Ishikawa (cell line): ENCODE data around the gene VWA3B.

Source experiments
- CEBPB ChIP-seq: IDR thresholded peaks from 2 replicates; pipeline ENCODE4 v1.6.1; 2012
- CREB1 ChIP-seq: IDR thresholded peaks from 2 replicates; pipeline ENCODE4 v1.6.1; 2012; ENCODE audit warnings: low read depth
- EGR1 ChIP-seq: IDR thresholded peaks from 2 replicates; pipeline ENCODE4 v1.6.1; 2012
- EP300 ChIP-seq: IDR thresholded peaks from 2 replicates; pipeline ENCODE4 v1.6.1; 2012; ENCODE audit warnings: borderline replicate concordance
- FOXM1 ChIP-seq: IDR thresholded peaks from 2 replicates; pipeline ENCODE4 v1.6.1; 2012; ENCODE audit warnings: low read depth, borderline replicate concordance
- MAX ChIP-seq: IDR thresholded peaks from 2 replicates; pipeline ENCODE4 v1.6.1; 2012
- NFIC ChIP-seq: IDR thresholded peaks from 2 replicates; pipeline ENCODE4 v1.6.1; 2012
- RAD21 ChIP-seq: IDR thresholded peaks from 2 replicates; pipeline ENCODE4 v1.6.1; 2012; ENCODE audit warnings: low read depth
- REST ChIP-seq: IDR thresholded peaks from 2 replicates; pipeline ENCODE4 v1.6.1; 2012; ENCODE audit warnings: low read depth, mild to moderate bottlenecking
- TAF1 ChIP-seq: IDR thresholded peaks from 2 replicates; pipeline ENCODE4 v1.6.1; 2012; ENCODE audit warnings: low read depth, mild to moderate bottlenecking
- TCF12 ChIP-seq: IDR thresholded peaks from 2 replicates; pipeline ENCODE4 v1.6.1; 2012; ENCODE audit warnings: low read depth
- TEAD4 ChIP-seq: IDR thresholded peaks from 2 replicates; pipeline ENCODE4 v1.6.1; 2012
- USF1 ChIP-seq: IDR thresholded peaks from 2 replicates; pipeline ENCODE4 v1.6.1; 2012
- YY1 ChIP-seq: IDR thresholded peaks from 2 replicates; pipeline ENCODE4 v1.6.1; 2012; ENCODE audit warnings: low read depth
- ZBTB7A ChIP-seq: IDR thresholded peaks from 2 replicates; pipeline ENCODE4 v1.6.1; 2012; ENCODE audit warnings: low read depth

VWA3B gene

GRCh38 chr2:98327776-98328175 is 240.8 kb downstream of the VWA3B start:
- TF ChIP-seq EGR1: no peak
- no peak for TF ChIP-seq ZBTB7A
- TF ChIP-seq CEBPB: no peak
- TF ChIP-seq TEAD4: no peak
- TF ChIP-seq USF1: no peak
- TF ChIP-seq RAD21: no peak
- TF ChIP-seq NFIC: no peak
- TF ChIP-seq YY1: no peak
- TF ChIP-seq FOXM1: no peak
- TF ChIP-seq CREB1: no peak
- no peak for TF ChIP-seq TCF12
- no peak for TF ChIP-seq REST
- no peak for TF ChIP-seq TAF1
- TF ChIP-seq MAX: no peak
- no peak for TF ChIP-seq EP300

- TF ChIP-seq TAF1 (no peak), MAX (no peak), RAD21 (no peak), TEAD4 (no peak), EGR1 (no peak)
Observed at GRCh38 chr2:98329549-98329948, 242.6 kb downstream of the VWA3B start.

GRCh38 chr2:98332989-98333388 is 246.0 kb downstream of the VWA3B start:
- no peak for TF ChIP-seq EP300
- no peak for TF ChIP-seq TAF1
- no peak for TF ChIP-seq RAD21
- TF ChIP-seq FOXM1: no peak
- no peak for TF ChIP-seq TCF12
- TF ChIP-seq CREB1: no peak
- TF ChIP-seq NFIC: no peak
- no peak for TF ChIP-seq MAX
- TF ChIP-seq CEBPB: no peak
- TF ChIP-seq REST: no peak
- no peak for TF ChIP-seq USF1
- no peak for TF ChIP-seq TEAD4
- TF ChIP-seq YY1: no peak
- no peak for TF ChIP-seq ZBTB7A
- TF ChIP-seq EGR1: no peak

GRCh38 chr2:98333922-98334321 is 247.0 kb downstream of the VWA3B start:
- TF ChIP-seq TAF1 (no peak), CEBPB (no peak), ZBTB7A (no peak), MAX (no peak), EP300 (no peak), USF1 (no peak), REST (no peak), NFIC (no peak), CREB1 (no peak), TCF12 (no peak), RAD21 (no peak), YY1 (no peak), TEAD4 (no peak), EGR1 (no peak), FOXM1 (no peak)
